ENCODE data around the gene ANKRD13C. TPM values are rescaled to one million over a fixed set of nuclear protein-coding genes. Genes with fewer than 3 reads are reported as not detected.
"Not testable (repeated sequence)": the region's sequence is repeated elsewhere in the genome, so short reads cannot be mapped to it uniquely, and the experiment has no call there.

Gene ANKRD13C
- total and polyA plus RNA-seq, 2 of the 4 experiments (the other 2 are of a cell fraction): 8.3 to 10.9 TPM

GRCh38 chr1:70353044-70353443 is 1.5 kb downstream of the ANKRD13C start:
- no peak overlapping the region for H3K18ac ChIP-seq (ENCODE audit: low read depth, low read length)
- TF ChIP-seq MAZ (IDR thresholded peaks at IDR 0.05; ENCODE audit: borderline replicate concordance, low read depth, low read length) (no peak), MAFK (IDR thresholded peaks at IDR 0.05; ENCODE audit: low read depth, low read length) (peak; percentile 98)
- WGBS, 2 experiments (ENCODE audit: extremely low coverage in 2 of 2, insufficient read length in 1 of 2): no CpG with 5 or more reads among the region's 4 CpGs
- H3K27me3 ChIP-seq (ENCODE audit: control insufficient read depth, insufficient read depth, low read length): no peaks in the 10 kb centered on the region
- no peak overlapping the region for H3K56ac ChIP-seq (ENCODE audit: extremely low read depth, insufficient read depth, low read length)
- intact Hi-C loops (cut with micrococcal nuclease): loop anchor here (5.0 kb wide), 2 partner anchors 36 to 131 kb away; partner anchors contain the start of gene SRSF11
- H2AK5ac ChIP-seq (ENCODE audit: low read depth, low read length): no peak overlapping the region
- H3K9ac ChIP-seq (ENCODE audit: low read depth, low read length): peak overlapping the region; percentile 88; the same call in 1 of the 2 replicates
- no peaks in the 10 kb centered on the region for H3K36me3 ChIP-seq (ENCODE audit: control insufficient read depth, insufficient read depth, low read length)
- H3K4me2 ChIP-seq (ENCODE audit: low read depth, low read length): peak overlapping the region; percentile 88
- no peak overlapping the region for H4K91ac ChIP-seq (ENCODE audit: insufficient read depth, low read depth, low read length)
- peaks cover 4 to 38% of the 10 kb centered on the region in 2 experiments; a peak in 3 of 4 replicates for H3K79me1 ChIP-seq (ENCODE audit: low read depth in 1 of 2, low read length in 2 of 2)
- H3K23ac ChIP-seq (ENCODE audit: low read depth, low read length): peak overlapping the region; percentile 89; the same call in 1 of the 2 replicates
- H2AFZ ChIP-seq (replicated peaks; ENCODE audit: low read length, poor library complexity): no peak overlapping the region
- POLR2A ChIA-PET (ENCODE audit: unreplicated experiment): no interaction called here
- H3K14ac ChIP-seq (replicated peaks; ENCODE audit: low read depth, low read length): peak overlapping the region; percentile 98; the same call in 1 of the 2 replicates
- H4K20me1 ChIP-seq (ENCODE audit: insufficient read depth, low read length): peaks cover 30% of the 10 kb centered on the region
- H3K9me1 ChIP-seq (ENCODE audit: insufficient read depth, low read length): no peaks in the 10 kb centered on the region
- peak overlapping the region; percentile 40 for H2BK5ac ChIP-seq (ENCODE audit: low read depth, low read length, poor library complexity, severe bottlenecking)
- BruUV-seq (replicated peaks): no TSS peak
- H3K4me3 ChIP-seq (ENCODE audit: insufficient read depth, low read depth, low read length): peak overlapping the region; percentile 78
- no peaks in the 10 kb centered on the region for H3K4me1 ChIP-seq (ENCODE audit: control insufficient read depth, insufficient read depth, low read length)
- H3K27ac ChIP-seq (ENCODE audit: insufficient read depth, low read length): no peak overlapping the region
- DNase-seq (no peak), ATAC-seq (ENCODE audit: low read depth) (no peak)
- no peaks in the 10 kb centered on the region for H3K9me3 ChIP-seq (ENCODE audit: control insufficient read depth, insufficient read depth, low read length)
- H2BK15ac ChIP-seq (ENCODE audit: low read depth, low read length): no peak overlapping the region
- no peak overlapping the region for H3K4ac ChIP-seq (ENCODE audit: low read depth, low read length)
- dilution Hi-C loops (cut with HindIII; ENCODE audit: low sequenced_read_pairs, unreplicated experiment): no loop called here
- H4K5ac ChIP-seq (ENCODE audit: low read depth, low read length): no peak overlapping the region
- no peak overlapping the region for H4K8ac ChIP-seq (ENCODE audit: low read depth in 2 of 2, low read length in 2 of 2)
- no peak overlapping the region for H2AK9ac ChIP-seq (replicated peaks; ENCODE audit: low read depth, low read length, poor library complexity)
- H2BK20ac ChIP-seq (ENCODE audit: low read depth, low read length): no peak overlapping the region
- no peak overlapping the region for H2BK120ac ChIP-seq (ENCODE audit: low read depth, low read length)
- in situ Hi-C loops (cut with MboI; ENCODE audit: low sequenced_read_pairs): no loop called here
- CTCF ChIA-PET: no interaction called here

GRCh38 chr1:70349799-70350198 is 4.7 kb downstream of the ANKRD13C start:
- DNase-seq; H2AK9ac ChIP-seq (replicated peaks; ENCODE audit: low read depth, low read length, poor library complexity); dilution Hi-C loops (cut with HindIII; ENCODE audit: low sequenced_read_pairs, unreplicated experiment); ATAC-seq (ENCODE audit: low read depth); H3K4me2 ChIP-seq (ENCODE audit: low read depth, low read length); H3K4me1 ChIP-seq (ENCODE audit: control insufficient read depth, insufficient read depth, low read length); H2BK20ac ChIP-seq (ENCODE audit: low read depth, low read length); H3K9me1 ChIP-seq (ENCODE audit: insufficient read depth, low read length); H2AFZ ChIP-seq (replicated peaks; ENCODE audit: low read length, poor library complexity); H4K8ac ChIP-seq (ENCODE audit: low read depth in 2 of 2, low read length in 2 of 2); H3K36me3 ChIP-seq (ENCODE audit: control insufficient read depth, insufficient read depth, low read length); H3K18ac ChIP-seq (ENCODE audit: low read depth, low read length); in situ Hi-C loops (cut with MboI; ENCODE audit: low sequenced_read_pairs); BruUV-seq (replicated peaks); H4K5ac ChIP-seq (ENCODE audit: low read depth, low read length); H3K9ac ChIP-seq (ENCODE audit: low read depth, low read length); H3K14ac ChIP-seq (replicated peaks; ENCODE audit: low read depth, low read length); H3K4ac ChIP-seq (ENCODE audit: low read depth, low read length); H3K27ac ChIP-seq (ENCODE audit: insufficient read depth, low read length); H3K9me3 ChIP-seq (ENCODE audit: control insufficient read depth, insufficient read depth, low read length); H2AK5ac ChIP-seq (ENCODE audit: low read depth, low read length); H2BK15ac ChIP-seq (ENCODE audit: low read depth, low read length); H3K56ac ChIP-seq (ENCODE audit: extremely low read depth, insufficient read depth, low read length); H3K27me3 ChIP-seq (ENCODE audit: control insufficient read depth, insufficient read depth, low read length); H3K23ac ChIP-seq (ENCODE audit: low read depth, low read length); POLR2A ChIA-PET (ENCODE audit: unreplicated experiment); H4K91ac ChIP-seq (ENCODE audit: insufficient read depth, low read depth, low read length); H2BK120ac ChIP-seq (ENCODE audit: low read depth, low read length); H2BK5ac ChIP-seq (ENCODE audit: low read depth, low read length, poor library complexity, severe bottlenecking); H3K4me3 ChIP-seq (ENCODE audit: insufficient read depth, low read depth, low read length): not testable (repeated sequence)
- CTCF ChIA-PET: interaction anchor here (0.7 kb wide), 1 partner anchor 9 kb away, joined by 3 read pairs; no protein-coding TSS in a partner anchor
- H3K79me1 ChIP-seq (ENCODE audit: low read depth in 1 of 2, low read length in 2 of 2): peaks cover 7 to 51% of the 10 kb centered on the region in 2 experiments
- H4K20me1 ChIP-seq (ENCODE audit: insufficient read depth, low read length): peaks cover 35% of the 10 kb centered on the region
- intact Hi-C loops (cut with micrococcal nuclease): loop anchor here (5.0 kb wide), 2 partner anchors 32 to 127 kb away; partner anchors contain the start of gene SRSF11
- no CpG with 5 or more reads among the region's 4 CpGs for WGBS, 2 experiments (ENCODE audit: extremely low coverage in 2 of 2, insufficient read length in 1 of 2)
